LoVo (cell line): Measurements from ENCODE around the gene KLK2.

Source experiments
- DNase-seq: peaks from one replicate; pipeline ENCODE4 v3.0.0-alpha.2; 2016; ENCODE audit warnings: low spot score

The KLK2 gene

GRCh38 chr19:50850738-50851137 lies 22.5 kb upstream of the KLK2 start:
- no peak for DNase-seq

- DNase-seq: no peak
Measured at GRCh38 chr19:50851620-50852019, 21.6 kb upstream of the KLK2 start.

- no peak for DNase-seq
Measured at GRCh38 chr19:50854636-50855410, 18.4 kb upstream of the KLK2 start, which contains the start of gene KLK3. Gene KLK3, plus strand, starts transcription at chr19:50854915. Its CDS starts 41 bp downstream, at chr19:50854956.

- DNase-seq: no peak
Measured at GRCh38 chr19:50857366-50857765, 15.9 kb upstream of the KLK2 start.

GRCh38 chr19:50858886-50859285 lies 14.4 kb upstream of the KLK2 start:
- DNase-seq: no peak

GRCh38 chr19:50859849-50860248 lies 13.4 kb upstream of the KLK2 start:
- no peak for DNase-seq

GRCh38 chr19:50861010-50861409 lies 12.2 kb upstream of the KLK2 start:
- DNase-seq: no peak

GRCh38 chr19:50861496-50862286 lies 11.5 kb upstream of the KLK2 start:
- no peak for DNase-seq

- no peak for DNase-seq
Measured at GRCh38 chr19:50869479-50869878, 3.8 kb upstream of the KLK2 start.

- no peak for DNase-seq
Measured at GRCh38 chr19:50870417-50871089, 2.7 kb upstream of the KLK2 start.

- no peak for DNase-seq
Measured at GRCh38 chr19:50874211-50874610, 972 bp downstream of the KLK2 start.

- no peak for DNase-seq
Measured at GRCh38 chr19:50875795-50876422, 2.7 kb downstream of the KLK2 start.

GRCh38 chr19:50876456-50876855 lies 3.2 kb downstream of the KLK2 start:
- no peak for DNase-seq

- no peak for DNase-seq
Measured at GRCh38 chr19:50877338-50877737, 4.1 kb downstream of the KLK2 start.

- no peak for DNase-seq
Measured at GRCh38 chr19:50878851-50879250, 5.6 kb downstream of the KLK2 start.

GRCh38 chr19:50880241-50880640 lies 7.0 kb downstream of the KLK2 start:
- DNase-seq: no peak

- no peak for DNase-seq
Measured at GRCh38 chr19:50882188-50882587, 8.9 kb downstream of the KLK2 start.

GRCh38 chr19:50889638-50890037 lies 16.4 kb downstream of the KLK2 start:
- DNase-seq: no peak

GRCh38 chr19:50890422-50891252 lies 17.4 kb downstream of the KLK2 start:
- DNase-seq: no peak

GRCh38 chr19:50891253-50891625 lies 18.0 kb downstream of the KLK2 start:
- DNase-seq: no peak

GRCh38 chr19:50893047-50893736 lies 20.0 kb downstream of the KLK2 start:
- DNase-seq: no peak
